ENCODE data around the gene FARSA. TPM values are rescaled to one million over a fixed set of nuclear protein-coding genes. Genes with fewer than 3 reads are reported as not detected.
A peak's percentile ranks its signal among the peaks of the same experiment; 100 is the strongest.

The FARSA gene
- total RNA-seq, 1 experiment from 2014 or later: 75.9 TPM

DNA sequence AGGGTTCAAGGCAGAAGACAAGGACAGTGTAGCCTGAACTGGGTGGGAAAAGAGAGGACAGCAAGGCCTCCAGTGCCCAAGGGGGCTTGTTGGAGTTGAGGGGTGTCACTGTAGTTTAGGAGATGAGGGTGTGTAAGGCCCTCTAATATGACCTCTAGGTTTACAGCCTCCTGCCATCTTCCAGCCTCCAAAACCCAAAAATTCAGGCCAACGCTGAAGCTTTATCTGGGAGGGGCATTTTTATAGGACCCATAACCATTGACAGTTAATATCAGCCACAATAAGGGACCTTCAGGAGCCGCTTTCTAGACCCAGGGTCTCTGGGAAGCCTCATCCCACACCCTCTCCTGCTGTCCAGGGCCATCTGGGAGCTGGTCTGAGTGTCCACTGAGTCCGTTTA lies 49.3 kb downstream of the FARSA start:
- Mint-ChIP-seq H3K4me3 (ENCODE audit: unreplicated experiment) (no peak overlapping the region), H3K36me3 (ENCODE audit: insufficient read depth, unreplicated experiment) (peaks cover 12% of the 10 kb centered on the region)

DNA sequence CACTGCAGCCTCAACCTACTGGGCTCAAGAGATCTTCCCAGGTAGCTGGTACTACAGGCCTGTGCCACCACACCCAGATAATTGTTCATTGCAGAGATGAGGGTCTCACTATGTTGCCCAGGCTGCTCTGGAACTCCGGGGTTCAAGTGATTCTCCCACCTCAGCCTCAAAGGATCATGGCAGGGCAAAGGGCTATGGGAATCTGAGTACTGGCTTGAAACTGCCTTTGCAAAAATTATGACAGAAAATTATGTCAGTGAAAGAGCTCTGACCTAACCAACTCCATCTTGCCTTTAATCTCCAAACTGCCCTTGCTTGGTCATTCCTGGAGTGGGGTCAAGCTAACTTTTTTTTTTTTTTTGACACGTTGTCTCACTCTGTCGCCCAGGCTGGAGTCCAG lies 50.9 kb downstream of the FARSA start:
- Histone ChIP-seq H3K4me3 (ENCODE audit: low read depth, low read length) (no peak overlapping the region), H3K27me3 (replicated peaks; ENCODE audit: control insufficient read depth, insufficient read depth, low read length) (no peaks in the 10 kb centered on the region), H3K9me3 (peaks cover 22% of the 10 kb centered on the region), H3K4me1 (no peaks in the 10 kb centered on the region), H3K36me3 (ENCODE audit: control insufficient read depth, insufficient read depth, low read length) (no peaks in the 10 kb centered on the region)
- BruUV-seq (replicated peaks): no TSS peak
- H3K27ac Mint-ChIP-seq (ENCODE audit: unreplicated experiment): no peak overlapping the region
- H3K36me3 Mint-ChIP-seq (ENCODE audit: insufficient read depth, unreplicated experiment): peaks cover 12% of the 10 kb centered on the region
- H3K9me3 Mint-ChIP-seq (ENCODE audit: unreplicated experiment): no peaks in the 10 kb centered on the region
- no peaks in the 10 kb centered on the region for H3K4me1 Mint-ChIP-seq (ENCODE audit: low read depth, unreplicated experiment)
- CTCF ChIA-PET: no interaction called here
- peaks cover 5% of the 10 kb centered on the region for H3K27me3 Mint-ChIP-seq (ENCODE audit: insufficient read depth, unreplicated experiment)
- H3K4me3 Mint-ChIP-seq (ENCODE audit: unreplicated experiment): peak overlapping the region; percentile 54
- POLR2A ChIA-PET: interaction anchor here (0.7 kb wide), 1 partner anchor 467 kb away, joined by 11 read pairs; no protein-coding TSS in a partner anchor
- TF ChIP-seq, protein P1, sequence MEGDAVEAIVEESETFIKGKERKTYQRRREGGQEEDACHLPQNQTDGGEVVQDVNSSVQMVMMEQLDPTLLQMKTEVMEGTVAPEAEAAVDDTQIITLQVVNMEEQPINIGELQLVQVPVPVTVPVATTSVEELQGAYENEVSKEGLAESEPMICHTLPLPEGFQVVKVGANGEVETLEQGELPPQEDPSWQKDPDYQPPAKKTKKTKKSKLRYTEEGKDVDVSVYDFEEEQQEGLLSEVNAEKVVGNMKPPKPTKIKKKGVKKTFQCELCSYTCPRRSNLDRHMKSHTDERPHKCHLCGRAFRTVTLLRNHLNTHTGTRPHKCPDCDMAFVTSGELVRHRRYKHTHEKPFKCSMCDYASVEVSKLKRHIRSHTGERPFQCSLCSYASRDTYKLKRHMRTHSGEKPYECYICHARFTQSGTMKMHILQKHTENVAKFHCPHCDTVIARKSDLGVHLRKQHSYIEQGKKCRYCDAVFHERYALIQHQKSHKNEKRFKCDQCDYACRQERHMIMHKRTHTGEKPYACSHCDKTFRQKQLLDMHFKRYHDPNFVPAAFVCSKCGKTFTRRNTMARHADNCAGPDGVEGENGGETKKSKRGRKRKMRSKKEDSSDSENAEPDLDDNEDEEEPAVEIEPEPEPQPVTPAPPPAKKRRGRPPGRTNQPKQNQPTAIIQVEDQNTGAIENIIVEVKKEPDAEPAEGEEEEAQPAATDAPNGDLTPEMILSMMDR (IDR thresholded peaks at IDR 0.05; ENCODE audit: insufficient read depth in 1 of 2, low read depth in 1 of 2, low read length in 1 of 2, severe bottlenecking in 1 of 2, unreplicated experiment in 1 of 2): no peak
- DNase-seq: no peak
- intact Hi-C loops (cut with micrococcal nuclease; ENCODE audit: unreplicated experiment): no loop called here

More for the DNA sequence above, 49.3 kb downstream of the FARSA start:
- Mint-ChIP-seq H3K27ac (ENCODE audit: unreplicated experiment) (no peak overlapping the region), H3K9me3 (ENCODE audit: unreplicated experiment) (no peaks in the 10 kb centered on the region), H3K4me1 (ENCODE audit: low read depth, unreplicated experiment) (no peaks in the 10 kb centered on the region), H3K27me3 (ENCODE audit: insufficient read depth, unreplicated experiment) (peaks cover 5% of the 10 kb centered on the region)
- H3K4me1 ChIP-seq: no peaks in the 10 kb centered on the region
- H3K4me3 ChIP-seq (ENCODE audit: low read depth, low read length): no peak overlapping the region
- H3K9me3 ChIP-seq: peaks cover 22% of the 10 kb centered on the region
- ChIA-PET CTCF (interaction anchor here (1.0 to 1.6 kb wide), 2 partner anchors 81 to 124 kb away, joined by 4 to 12 read pairs; no protein-coding TSS in a partner anchor), POLR2A (no interaction called here)
- intact Hi-C loops (cut with micrococcal nuclease; ENCODE audit: unreplicated experiment): no loop called here
- no peaks in the 10 kb centered on the region for H3K27me3 ChIP-seq (replicated peaks; ENCODE audit: control insufficient read depth, insufficient read depth, low read length)
- DNase-seq: no peak
- BruUV-seq (replicated peaks): no TSS peak
- TF ChIP-seq, protein P1 (IDR thresholded peaks at IDR 0.05; ENCODE audit: insufficient read depth in 1 of 2, low read depth in 1 of 2, low read length in 1 of 2, severe bottlenecking in 1 of 2, unreplicated experiment in 1 of 2): no peak
- no peaks in the 10 kb centered on the region for H3K36me3 ChIP-seq (ENCODE audit: control insufficient read depth, insufficient read depth, low read length)

DNA sequence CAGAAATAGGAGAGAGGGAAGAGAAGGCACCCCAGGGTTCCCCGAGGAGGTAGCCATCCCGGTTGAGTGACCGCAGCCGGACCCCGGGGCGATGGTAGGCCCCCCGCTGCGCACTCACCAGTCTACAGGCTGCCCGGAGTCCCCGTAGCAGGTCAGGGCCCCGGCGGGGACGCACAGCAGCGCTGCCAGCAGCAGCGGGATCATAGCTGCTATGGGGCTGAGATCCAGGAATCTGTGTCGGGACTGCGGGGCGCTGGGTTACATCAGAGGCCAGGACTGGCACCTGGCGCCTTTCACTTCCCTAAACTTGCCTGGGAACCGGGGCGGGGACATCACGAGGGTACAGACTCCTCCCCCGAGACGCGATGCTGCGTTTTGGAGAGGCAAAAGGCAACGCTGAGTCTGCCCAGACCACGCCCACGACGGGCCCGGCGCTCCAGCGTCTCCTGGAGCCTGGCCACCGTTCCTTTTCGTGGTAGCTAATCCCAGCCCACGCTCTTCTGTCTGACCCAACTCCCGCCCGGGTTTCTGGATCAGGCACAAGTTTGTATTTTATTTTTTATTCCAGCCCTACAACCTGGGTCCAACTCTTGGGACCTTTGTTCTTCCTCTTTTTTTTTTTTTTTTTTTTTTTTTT lies 52.2 kb downstream of the FARSA start, which contains the start of gene DNASE2:
TSS of gene DNASE2 (minus strand) at position 278 of the 637 bp plus-strand sequence. CDS start at position 204, 74 bp downstream.
- peaks cover under 1% of the 10 kb centered on the region for H3K27me3 Mint-ChIP-seq (ENCODE audit: insufficient read depth, unreplicated experiment)

More for the DNA sequence above, 52.2 kb downstream of the FARSA start, which contains the start of gene DNASE2:
- Histone ChIP-seq H3K4me1 (no peaks in the 10 kb centered on the region), H3K9me3 (peaks cover 22% of the 10 kb centered on the region), H3K4me3 (ENCODE audit: low read depth, low read length) (no peak within 1 kb of the TSS), H3K27me3 (replicated peaks; ENCODE audit: control insufficient read depth, insufficient read depth, low read length) (no peaks in the 10 kb centered on the region), H3K36me3 (ENCODE audit: control insufficient read depth, insufficient read depth, low read length) (no peaks in the 10 kb centered on the region)
- Mint-ChIP-seq H3K9me3 (ENCODE audit: unreplicated experiment) (no peaks in the 10 kb centered on the region), H3K4me1 (ENCODE audit: low read depth, unreplicated experiment) (no peaks in the 10 kb centered on the region), H3K36me3 (ENCODE audit: insufficient read depth, unreplicated experiment) (peaks cover 9% of the 10 kb centered on the region), H3K4me3 (ENCODE audit: unreplicated experiment) (peak within 1 kb of the TSS; percentile 54), H3K27ac (ENCODE audit: unreplicated experiment) (no peak within 1 kb of the TSS)
- DNase-seq: peak; percentile 56 to 75
- intact Hi-C loops (cut with micrococcal nuclease; ENCODE audit: unreplicated experiment): no loop called here
- TF ChIP-seq, protein P1 (IDR thresholded peaks at IDR 0.05; ENCODE audit: insufficient read depth in 1 of 2, low read depth in 1 of 2, low read length in 1 of 2, severe bottlenecking in 1 of 2, unreplicated experiment in 1 of 2): no peak
- BruUV-seq (replicated peaks): no TSS peak
- CTCF ChIA-PET: no interaction called here
- POLR2A ChIA-PET: interaction anchor here (0.6 kb wide), 1 partner anchor 27 kb away, joined by 5 read pairs; no protein-coding TSS in a partner anchor

Measured in Caco-2 (cell line).